ENCODE results near the gene SLC16A5. TPM values are rescaled to one million over a fixed set of nuclear protein-coding genes. Genes with fewer than 3 reads are reported as not detected.

The SLC16A5 gene
- total RNA-seq, 2 donors from 2014 or later: 28.8 to 54.0 TPM

GRCh38 chr17:75086496-75087181 is 1.1 kb upstream of the SLC16A5 start:
- Mint-ChIP-seq H3K27ac (peak overlapping the region; percentile 79), H3K9me3 (no peaks in the 10 kb centered on the region), H3K27me3 (ENCODE audit: insufficient read depth) (no peaks in the 10 kb centered on the region), H3K36me3 (ENCODE audit: low read depth) (peaks cover 1% of the 10 kb centered on the region), H3K4me3 (peak overlapping the region; percentile 82), H3K4me1 (peaks cover 45% of the 10 kb centered on the region)
- Histone ChIP-seq H3K9me3 (ENCODE audit: control insufficient read depth, low read length) (no peaks in the 10 kb centered on the region), H3K27ac (ENCODE audit: low read depth, low read length) (no peak overlapping the region), H3K4me3 (ENCODE audit: low read length) (peak overlapping the region; percentile 89), H3K9ac (ENCODE audit: extremely low read depth, low read length, poor library complexity, severe bottlenecking) (no peak overlapping the region), H3K4me1 (ENCODE audit: control insufficient read depth, insufficient read depth, low read length) (peaks cover 6% of the 10 kb centered on the region), H3K36me3 (ENCODE audit: control insufficient read depth, insufficient read depth, low read length) (no peaks in the 10 kb centered on the region), H3K27me3 (ENCODE audit: control insufficient read depth, insufficient read depth, low read length, poor library complexity, severe bottlenecking) (no peaks in the 10 kb centered on the region)
- TF ChIP-seq CTCF (conservative IDR thresholded peaks at IDR 0.05): peak; percentile 24
- 85 to 86% methylated on average over 12 to 14 of the region's 15 CpGs for WGBS, 2 experiments (ENCODE audit: insufficient coverage in 1 of 2, insufficient read length in 1 of 2)
- peak; percentile 72 for DNase-seq

GRCh38 chr17:75087182-75087557 is 584 bp upstream of the SLC16A5 start:
- H3K4me3 Mint-ChIP-seq: peak overlapping the region; percentile 82
- Histone ChIP-seq H3K4me1 (ENCODE audit: control insufficient read depth, insufficient read depth, low read length) (peaks cover 6% of the 10 kb centered on the region), H3K4me3 (ENCODE audit: low read length) (peak overlapping the region; percentile 89), H3K27ac (ENCODE audit: low read depth, low read length) (no peak overlapping the region), H3K9me3 (ENCODE audit: control insufficient read depth, low read length) (no peaks in the 10 kb centered on the region), H3K9ac (ENCODE audit: extremely low read depth, low read length, poor library complexity, severe bottlenecking) (peak overlapping the region; percentile 90), H3K27me3 (ENCODE audit: control insufficient read depth, insufficient read depth, low read length, poor library complexity, severe bottlenecking) (no peaks in the 10 kb centered on the region), H3K36me3 (ENCODE audit: control insufficient read depth, insufficient read depth, low read length) (no peaks in the 10 kb centered on the region)
- peaks cover 50% of the 10 kb centered on the region for H3K4me1 Mint-ChIP-seq
- no peaks in the 10 kb centered on the region for H3K27me3 Mint-ChIP-seq (ENCODE audit: insufficient read depth)
- peaks cover 1% of the 10 kb centered on the region for H3K36me3 Mint-ChIP-seq (ENCODE audit: low read depth)
- no peak for TF ChIP-seq CTCF (conservative IDR thresholded peaks at IDR 0.05)
- WGBS, 2 experiments (ENCODE audit: insufficient coverage in 1 of 2, insufficient read length in 1 of 2): 62 to 64% methylated on average over 7 to 12 of the region's 12 CpGs
- DNase-seq: no peak
- no peaks in the 10 kb centered on the region for H3K9me3 Mint-ChIP-seq
- H3K27ac Mint-ChIP-seq: peak overlapping the region; percentile 79

- H3K4me1 ChIP-seq (ENCODE audit: control insufficient read depth, insufficient read depth, low read length): peaks cover 6% of the 10 kb centered on the region
- H3K27me3 ChIP-seq (ENCODE audit: control insufficient read depth, insufficient read depth, low read length, poor library complexity, severe bottlenecking): no peaks in the 10 kb centered on the region
- peak overlapping the region; percentile 89 for H3K4me3 ChIP-seq (ENCODE audit: low read length)
- WGBS, 2 experiments (ENCODE audit: insufficient coverage in 1 of 2, insufficient read length in 1 of 2): 75 to 82% methylated on average over 6 to 11 of the region's 11 CpGs
- no peak for TF ChIP-seq CTCF (conservative IDR thresholded peaks at IDR 0.05)
- Mint-ChIP-seq H3K27me3 (ENCODE audit: insufficient read depth) (no peaks in the 10 kb centered on the region), H3K36me3 (ENCODE audit: low read depth) (peaks cover 8% of the 10 kb centered on the region), H3K4me1 (peaks cover 50% of the 10 kb centered on the region), H3K27ac (peak overlapping the region; percentile 92), H3K4me3 (peak overlapping the region; percentile 82), H3K9me3 (no peaks in the 10 kb centered on the region)
- H3K27ac ChIP-seq (ENCODE audit: low read depth, low read length): no peak overlapping the region
- peaks cover 2% of the 10 kb centered on the region for H3K36me3 ChIP-seq (ENCODE audit: control insufficient read depth, insufficient read depth, low read length)
- H3K9ac ChIP-seq (ENCODE audit: extremely low read depth, low read length, poor library complexity, severe bottlenecking): peak overlapping the region; percentile 90
- H3K9me3 ChIP-seq (ENCODE audit: control insufficient read depth, low read length): no peaks in the 10 kb centered on the region
- peak; percentile 92 for DNase-seq
Measured at GRCh38 chr17:75088465-75089417, 987 bp downstream of the SLC16A5 start.

Data from endodermal cell (in vitro differentiated cells).